Stimulated activated CD4-positive, alpha-beta T cell treated with anti-CD3 and anti-CD28 coated beads, Interleukin-15, amount 100 ng/mL, for 48 hours (primary cell): ENCODE measurements around the gene APOBEC3H.

ENCODE experiments used
- DNase-seq, 2 donors: peaks; one replicate each; pipeline ENCODE4 v3.0.0-alpha.2; 2020; ENCODE audit warnings: low read depth in 2 of 2

The APOBEC3H gene

DNA sequence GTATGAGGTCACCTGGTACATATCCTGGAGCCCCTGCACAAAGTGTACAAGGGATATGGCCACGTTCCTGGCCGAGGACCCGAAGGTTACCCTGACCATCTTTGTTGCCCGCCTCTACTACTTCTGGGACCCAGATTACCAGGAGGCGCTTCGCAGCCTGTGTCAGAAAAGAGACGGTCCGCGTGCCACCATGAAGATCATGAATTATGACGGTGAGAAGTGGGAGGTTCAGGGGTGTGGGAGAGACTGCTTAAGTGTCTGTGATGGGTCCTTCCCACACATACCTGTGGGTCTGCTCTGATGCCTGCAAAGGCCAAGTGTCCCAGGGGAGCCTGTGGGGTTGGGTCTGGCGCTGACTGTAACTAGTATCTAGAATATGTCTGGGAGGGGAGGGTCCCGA, 16.0 kb upstream of the APOBEC3H start:
- DNase-seq = no peak

DNA sequence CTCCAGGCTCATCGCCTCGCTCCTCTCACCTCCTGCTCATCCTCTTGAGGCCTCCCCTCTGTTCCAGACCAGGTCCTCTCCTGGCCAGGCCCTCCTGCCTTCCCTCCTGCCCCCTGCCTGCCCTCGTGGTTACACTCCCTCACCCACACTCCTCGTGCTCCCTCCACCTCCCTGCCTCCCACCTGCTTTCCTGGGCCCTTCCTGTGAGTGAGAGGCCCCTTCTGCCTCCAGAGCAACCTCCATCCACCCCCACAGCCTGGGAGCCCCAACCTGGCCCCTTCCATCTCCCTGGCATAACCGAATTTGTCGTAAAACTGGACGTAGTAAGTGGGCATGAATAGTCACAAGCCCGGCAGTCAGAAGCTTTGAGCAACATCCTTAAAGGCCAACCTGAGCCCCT, 15.4 kb upstream of the APOBEC3H start:
- DNase-seq = no peak

DNA sequence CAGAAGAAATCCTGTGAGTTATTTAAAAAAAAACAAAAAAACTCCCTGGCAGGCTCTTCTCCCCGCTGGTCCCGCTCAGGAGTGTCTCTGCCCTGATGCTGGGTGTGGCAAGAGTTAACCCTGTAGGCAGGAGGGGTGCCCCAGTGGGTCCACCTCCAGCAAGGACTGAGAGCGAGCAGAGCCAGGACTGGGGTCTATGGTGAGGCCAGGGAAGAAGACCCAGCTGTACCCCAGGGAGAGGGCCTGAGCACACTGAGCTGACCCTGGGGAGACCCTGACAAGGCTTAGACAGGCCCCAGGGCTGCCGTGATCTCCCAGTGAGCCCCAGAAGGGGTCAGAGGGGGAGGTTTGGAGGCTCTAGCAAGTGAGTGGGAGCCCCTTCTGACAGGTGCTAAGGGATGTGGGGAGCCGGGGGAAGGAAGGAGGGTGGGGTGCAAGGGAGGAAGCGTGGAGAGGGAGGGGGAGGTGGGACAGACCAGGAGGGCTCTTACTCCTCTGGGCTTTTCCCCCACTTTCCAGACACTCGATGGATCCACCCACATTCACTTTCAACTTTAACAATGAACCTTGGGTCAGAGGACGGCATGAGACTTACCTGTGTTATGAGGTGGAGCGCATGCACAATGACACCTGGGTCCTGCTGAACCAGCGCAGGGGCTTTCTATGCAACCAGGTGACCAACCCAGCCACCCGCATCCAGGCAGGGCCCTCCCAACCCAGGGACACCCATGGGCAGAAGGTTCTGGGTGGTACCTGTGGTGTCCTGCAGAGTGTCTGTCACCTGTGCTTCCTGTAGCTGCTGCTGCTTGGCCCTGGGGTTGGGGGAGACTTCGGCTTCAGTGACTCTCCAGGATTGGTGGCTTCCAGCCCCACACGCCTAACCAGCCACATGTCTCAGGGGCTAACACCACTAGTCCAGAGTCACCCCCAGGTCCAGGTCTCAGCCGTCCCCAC, 13.6 kb upstream of the APOBEC3H start:
- no peak for DNase-seq

DNA sequence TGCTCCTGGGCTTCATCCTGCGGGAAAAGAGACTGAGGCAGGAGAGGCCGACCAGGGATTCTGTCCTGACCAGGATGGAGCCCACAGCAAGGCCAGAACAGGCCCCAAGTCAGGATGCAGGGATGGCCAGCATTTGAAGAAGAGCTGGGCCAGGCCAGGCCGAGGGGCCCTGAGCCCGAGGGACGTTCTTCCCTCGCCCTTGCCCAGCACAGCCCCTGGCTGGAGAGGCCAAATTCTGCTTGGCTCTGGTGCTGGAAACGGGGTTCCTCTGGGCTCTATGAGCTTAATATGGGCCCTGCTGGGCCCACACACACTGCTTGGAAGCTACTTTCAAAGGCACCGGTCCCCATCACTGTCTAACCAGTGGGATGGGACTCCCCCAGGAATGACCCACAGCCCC, 12.4 kb upstream of the APOBEC3H start:
- DNase-seq = no peak

DNA sequence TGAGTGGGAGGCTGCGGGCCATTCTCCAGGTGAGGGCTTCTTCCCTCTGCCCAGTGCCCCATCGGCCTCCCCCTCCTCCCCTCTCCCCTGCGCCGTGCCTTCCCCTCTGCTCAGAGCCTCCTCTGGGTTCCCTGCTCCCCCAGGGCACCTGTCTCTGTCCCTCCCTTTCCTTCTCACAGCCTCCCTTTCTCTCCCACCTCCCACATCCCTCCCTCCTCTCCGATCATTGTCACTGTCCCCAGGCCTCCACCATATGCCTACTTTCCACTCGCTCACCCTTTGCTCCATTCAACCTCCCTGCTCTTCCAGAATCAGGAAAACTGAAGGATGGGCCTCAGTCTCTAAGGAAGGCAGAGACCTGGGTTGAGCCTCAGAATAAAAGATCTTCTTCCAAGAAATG, 9.9 kb upstream of the APOBEC3H start:
- no peak for DNase-seq

DNA sequence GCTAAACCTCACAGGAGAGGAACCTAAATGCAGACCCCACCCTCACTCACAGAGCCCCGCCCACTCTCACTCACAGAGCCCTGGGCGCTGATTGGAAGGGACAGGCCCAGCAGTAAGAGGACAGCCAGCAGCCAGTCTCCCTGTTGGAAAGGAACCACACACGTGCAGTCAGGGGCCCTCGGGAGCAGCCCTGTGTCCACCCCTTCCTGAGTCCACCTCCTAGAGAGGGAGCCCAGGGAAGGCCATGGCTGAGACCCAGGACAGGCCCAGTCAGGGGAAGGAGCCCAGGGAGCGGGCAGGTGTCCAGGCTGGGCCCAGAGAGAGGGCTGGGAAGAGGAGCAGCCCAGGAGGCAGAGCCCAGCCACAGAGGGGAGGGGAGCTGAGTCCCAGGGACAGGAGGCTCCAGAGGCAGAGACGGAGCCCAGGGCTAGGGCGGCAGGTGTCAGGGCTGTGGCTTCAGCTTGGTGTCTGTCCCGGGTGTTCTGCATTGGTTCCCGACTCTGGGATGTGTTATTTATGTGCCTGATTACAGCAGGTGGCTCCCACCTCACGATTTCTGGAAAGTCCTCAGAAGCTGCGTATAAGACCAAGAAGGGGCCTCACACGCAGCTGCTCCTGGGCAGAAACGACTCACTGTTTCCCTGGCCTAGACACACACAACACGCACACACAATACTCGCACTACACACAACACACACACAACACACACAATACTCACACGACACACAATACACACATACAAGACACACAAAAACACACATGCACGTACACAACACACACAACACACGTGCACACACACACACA, 9.0 kb upstream of the APOBEC3H start:
- no peak for DNase-seq

DNA sequence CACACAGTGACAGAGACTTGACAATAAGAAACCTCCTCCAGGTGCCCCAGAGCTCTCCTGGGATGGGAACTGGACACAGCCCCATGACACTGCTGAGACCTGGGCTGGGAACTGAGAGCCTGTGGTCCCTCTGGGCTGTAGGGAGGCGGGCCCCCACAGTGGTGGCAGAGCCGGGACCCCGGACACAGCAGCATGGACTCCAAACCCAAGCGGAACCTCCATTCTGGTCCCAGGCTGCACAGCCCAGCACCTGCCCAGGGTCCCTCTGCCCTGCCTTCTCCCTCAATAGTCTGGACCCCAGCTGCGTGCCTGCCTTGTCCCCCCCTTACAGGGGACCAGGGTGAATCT, 8.4 kb upstream of the APOBEC3H start:
- DNase-seq = no peak

DNA sequence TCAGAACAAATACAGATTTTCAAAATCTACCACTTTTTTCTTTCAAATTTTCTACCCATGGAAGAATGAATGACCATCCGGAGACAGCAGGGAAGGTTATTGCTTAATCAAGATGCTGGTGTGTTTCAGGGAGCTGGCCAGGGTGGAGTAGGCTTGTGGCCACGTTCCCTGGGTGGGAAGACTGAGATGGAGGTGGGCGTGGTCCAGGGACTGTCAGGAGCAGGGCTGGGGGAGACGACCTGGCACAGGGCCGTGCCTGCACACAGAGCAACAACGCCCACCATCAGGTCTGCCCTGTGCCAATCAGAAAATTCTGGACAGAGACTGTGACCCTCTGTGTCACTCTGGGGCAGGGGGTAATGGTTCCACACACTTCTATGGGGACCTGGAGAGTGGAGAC, 7.1 kb upstream of the APOBEC3H start:
- DNase-seq = no peak

DNA sequence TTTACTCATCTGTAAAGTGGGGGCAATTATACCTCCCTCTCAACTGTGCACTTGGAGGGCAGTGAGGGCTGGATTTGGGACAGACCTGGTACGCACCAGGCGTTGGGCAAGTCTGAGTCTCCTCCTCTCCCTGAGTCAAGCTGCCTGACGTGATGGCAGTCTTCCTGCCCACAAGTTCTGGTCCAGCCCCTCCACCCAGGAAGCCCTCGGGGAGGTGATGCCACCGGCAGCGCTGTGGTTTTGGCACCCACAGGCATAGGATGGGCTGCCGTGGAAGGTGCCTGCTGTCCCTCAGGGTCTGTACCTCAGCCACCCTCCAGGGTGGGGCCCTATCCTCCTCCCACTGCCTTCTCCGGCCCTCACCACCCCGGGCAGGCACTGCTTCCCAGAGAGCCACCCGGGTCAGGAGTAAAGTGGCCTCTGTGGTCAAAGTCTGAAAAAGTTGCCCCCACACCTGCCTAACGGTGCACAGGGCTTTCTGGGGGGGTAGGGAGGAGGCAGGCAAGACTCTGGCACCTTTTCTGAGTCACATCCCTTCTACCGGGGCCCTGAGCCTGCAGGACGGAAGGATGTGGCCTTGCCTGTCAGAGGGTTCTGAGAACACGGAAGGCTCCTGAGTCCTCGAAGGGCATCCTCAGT, 6.5 kb upstream of the APOBEC3H start:
- peak; percentile 76 to 82 for DNase-seq

DNA sequence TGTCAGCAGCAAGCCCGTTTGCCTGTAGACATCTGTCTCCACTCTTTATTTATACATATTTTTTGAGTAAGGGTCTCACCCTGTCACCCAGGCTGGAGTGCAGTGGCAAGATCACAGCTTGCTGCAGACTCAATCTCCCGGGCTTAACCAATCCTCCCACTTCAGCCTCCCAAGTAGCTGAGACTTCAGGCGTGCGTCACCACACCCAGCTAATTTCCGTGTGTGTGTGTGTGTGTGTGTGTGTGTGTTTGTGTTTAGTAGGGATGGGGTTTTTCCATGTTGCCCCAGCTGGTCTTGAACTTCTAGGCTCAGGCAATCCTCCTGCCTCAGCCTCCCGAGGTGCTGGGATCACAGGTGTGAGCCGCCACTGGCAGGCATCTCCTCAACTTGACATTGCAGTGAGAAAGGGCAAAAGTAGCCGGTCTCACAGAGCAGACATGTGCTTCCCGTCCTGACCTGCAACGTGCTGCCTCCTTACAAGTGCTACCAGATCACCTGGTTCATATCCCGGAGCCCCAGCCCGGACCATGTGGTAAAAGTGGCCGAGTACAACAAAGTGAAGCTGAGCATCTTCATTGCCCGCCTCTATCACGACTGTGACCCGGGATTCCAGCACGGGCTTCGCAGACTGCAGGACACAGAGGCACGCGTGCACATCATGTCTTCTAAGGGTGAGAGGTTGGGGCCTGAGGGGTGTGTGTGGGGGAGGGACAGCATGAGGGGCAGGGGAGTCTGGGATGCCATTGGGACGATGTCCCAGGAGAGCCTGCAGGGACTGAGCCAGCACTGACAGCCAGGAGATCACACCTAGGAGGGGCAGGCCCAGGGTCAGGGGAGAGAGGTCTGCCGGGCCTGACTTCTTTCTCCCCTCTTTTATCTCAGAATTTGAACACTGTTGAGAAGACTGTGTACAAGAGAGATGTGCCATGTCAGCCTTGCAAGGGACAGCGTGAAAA, 5.6 kb upstream of the APOBEC3H start:
- no peak for DNase-seq

DNA sequence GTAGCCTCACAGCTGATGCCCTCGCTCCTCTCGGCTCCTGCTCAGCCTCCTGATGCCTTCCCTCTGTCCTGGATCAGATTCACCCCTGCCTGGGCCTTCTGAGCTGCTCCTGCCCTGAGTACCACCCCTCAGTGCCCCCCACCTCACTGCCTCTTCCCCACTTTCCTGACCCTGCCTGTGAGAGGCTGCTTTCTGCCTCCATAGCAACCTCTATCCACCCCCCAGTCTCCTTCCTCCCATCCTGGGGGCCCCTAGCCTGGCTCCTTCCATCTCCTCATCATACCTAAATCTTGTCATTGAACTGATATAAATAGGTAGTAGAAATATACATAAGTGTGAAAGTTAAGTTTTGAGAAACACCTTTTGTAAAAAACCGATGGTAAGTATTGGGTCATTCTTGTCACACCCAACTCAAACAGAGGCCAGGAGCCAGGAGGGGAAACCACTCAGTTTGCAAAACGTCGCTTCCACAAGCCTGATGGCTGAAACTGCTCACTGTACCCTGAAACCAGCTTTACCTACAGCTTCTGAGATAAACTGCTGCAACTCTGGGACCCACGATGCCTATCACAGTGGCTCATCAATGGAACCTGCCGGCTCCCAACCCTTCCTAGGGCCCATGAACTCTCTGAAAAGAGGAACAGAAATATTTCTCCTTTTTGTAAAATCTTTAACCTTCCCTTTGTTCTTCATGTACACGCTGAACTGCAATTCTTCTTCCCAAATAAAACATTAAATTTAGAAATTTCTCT, 4.8 kb upstream of the APOBEC3H start:
- no peak for DNase-seq

DNA sequence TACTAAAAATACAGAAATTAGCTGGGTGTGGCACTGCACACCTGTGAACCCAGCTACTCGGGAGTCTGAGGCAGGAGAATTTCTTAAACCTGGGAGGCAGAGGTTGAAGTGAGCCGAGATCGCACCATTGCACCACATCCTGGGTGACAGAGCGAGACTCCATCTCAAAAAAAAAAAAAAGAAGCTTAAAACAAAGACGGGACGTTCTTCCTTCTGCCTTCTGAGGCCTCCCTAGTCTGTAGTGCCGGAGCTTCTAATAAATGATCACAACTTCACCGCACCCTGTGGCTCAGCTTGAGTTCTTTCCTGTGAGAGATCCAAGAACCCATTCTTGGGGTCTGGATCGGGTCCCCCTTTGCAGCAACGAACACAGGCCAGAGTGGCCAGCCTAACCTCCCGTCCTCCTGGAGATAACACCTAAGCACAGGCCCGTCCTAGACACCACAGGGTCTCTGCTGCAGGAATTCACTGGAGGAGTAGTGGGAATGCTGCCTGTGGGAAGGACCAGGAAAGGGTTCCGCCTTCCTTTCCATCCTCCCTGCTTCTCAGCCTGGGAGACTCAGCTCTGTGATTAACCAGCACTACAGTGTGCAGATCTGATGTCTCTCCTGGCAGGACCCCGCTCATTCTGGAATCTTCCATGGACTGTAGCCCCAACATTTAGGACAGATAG, 2.2 kb upstream of the APOBEC3H start:
- DNase-seq = no peak

DNA sequence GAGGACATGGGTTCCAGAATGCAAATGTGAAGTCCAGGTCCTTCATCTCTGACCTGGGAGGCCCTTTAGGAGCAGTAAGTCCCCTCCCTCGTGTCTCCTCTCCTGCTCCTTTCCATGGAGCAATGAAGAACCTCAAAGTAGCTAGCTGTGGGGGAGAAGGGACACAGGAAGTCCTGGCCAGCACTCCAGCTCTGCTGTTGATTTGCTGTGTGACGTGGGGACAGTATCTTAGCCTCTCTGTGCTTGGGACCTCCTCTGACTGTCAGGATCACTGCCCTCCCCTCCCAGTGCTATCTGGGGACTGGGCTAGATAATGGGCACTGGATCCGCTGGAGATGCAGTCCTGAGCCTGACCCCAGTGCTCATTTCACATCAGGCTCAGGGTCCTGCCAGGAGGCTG, 1.1 kb upstream of the APOBEC3H start:
- DNase-seq = no peak

DNA sequence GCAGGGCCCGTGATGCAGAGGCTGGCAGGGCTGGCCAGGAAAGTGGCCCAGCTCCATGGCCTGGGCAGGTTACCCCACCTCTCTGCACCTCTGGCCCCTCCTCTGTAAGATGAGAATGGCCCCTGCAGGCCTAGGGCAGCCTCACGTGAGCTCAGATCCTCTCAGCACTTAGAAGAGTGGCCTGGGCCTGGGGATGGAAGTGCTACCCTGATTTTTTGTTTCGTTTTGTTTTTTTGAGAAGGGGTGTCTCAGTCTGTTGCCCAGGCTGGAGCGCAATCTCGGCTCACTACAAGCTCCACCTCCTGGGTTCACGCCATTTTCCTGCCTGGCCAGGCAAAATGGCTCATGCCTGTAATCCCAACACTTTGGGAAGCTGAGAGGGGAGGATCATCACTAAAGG, 982 bp downstream of the APOBEC3H start:
- DNase-seq = no peak

DNA sequence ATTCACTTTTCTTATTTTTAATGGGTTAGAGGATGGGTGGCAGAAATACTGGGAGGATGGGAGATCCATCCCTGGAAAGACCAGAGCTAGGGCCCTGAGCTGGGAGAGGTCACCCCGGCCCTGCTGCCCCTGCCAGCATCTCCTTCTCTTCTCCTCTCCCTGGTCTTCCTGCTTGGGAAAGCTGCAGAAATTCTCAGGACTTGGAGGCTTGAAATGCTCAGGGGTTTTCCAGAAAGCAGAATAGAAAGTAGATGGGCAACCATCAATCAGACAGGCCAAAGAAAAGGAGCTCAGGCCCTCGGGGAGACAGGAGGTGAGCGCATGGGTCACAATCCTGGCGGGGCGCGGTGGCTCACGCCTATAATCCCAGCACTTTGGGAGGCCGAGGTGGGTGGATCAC, 1.5 kb downstream of the APOBEC3H start:
- DNase-seq = no peak

DNA sequence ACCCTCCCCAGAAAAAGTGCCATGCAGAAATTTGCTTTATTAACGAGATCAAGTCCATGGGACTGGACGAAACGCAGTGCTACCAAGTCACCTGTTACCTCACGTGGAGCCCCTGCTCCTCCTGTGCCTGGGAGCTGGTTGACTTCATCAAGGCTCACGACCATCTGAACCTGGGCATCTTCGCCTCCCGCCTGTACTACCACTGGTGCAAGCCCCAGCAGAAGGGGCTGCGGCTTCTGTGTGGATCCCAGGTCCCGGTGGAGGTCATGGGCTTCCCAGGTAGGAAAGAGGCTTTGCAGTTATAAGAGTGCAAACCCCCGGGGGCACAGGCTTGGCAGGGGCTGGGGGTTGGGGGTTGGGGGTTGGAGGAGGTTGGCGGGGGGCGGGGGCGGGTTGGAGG, 4.2 kb downstream of the APOBEC3H start:
- DNase-seq = no peak

DNA sequence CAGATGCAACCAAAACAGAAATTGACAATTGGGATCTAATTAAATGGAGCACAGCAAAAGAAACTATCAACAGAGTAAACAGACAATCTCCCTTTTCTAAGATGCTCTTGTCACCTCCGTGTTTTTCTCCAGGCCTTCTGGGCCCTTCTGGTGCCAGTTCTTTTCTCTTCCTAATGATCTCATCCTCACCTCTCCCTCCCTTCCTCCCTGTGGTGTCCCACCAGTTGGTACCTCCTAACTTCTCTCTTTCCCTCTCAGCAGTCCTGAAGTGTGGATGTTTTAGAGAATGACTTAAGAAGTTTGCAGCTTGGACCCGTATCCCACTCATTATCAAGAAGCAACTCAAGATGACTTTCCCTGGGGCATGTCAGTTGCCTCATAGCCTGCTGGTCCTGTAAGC, 6.4 kb downstream of the APOBEC3H start:
- no peak for DNase-seq

DNA sequence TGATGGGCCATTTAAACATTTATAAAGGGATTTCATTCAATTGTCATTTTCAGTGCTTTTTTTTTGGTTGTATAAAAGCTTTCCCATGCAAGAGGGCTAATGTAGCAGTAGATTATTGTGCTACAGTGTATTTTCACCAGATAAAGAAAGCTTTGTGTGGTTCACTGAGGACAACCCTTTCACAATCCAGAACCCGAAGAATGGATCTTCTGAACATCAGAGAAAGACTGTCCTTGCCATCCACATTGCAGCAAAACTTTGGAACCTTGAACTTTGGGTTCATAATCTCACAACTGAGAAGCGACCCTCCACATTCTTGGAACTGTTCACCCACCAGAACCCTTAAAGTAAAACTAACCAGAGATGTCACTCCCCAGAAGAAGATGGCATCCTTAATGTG, 9.3 kb downstream of the APOBEC3H start:
- DNase-seq = no peak

DNA sequence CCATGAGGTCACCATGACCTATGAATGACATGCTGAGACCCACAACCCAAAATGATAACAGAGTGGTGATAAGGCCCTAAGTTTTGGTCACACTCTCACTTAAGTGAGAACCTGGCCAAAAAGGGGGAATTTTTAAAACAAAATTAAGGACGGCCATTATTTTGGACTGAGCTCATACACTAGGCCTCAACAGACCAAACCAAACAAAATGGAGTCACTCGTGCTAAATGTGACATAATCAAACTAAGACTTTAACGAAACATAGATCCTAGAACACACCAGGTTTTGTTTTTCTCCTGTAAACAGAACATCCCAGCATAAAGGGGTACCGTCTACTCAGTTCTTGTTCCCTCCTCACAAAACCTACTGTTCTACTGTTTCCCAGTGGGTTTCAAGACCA, 11.4 kb downstream of the APOBEC3H start:
- no peak for DNase-seq

DNA sequence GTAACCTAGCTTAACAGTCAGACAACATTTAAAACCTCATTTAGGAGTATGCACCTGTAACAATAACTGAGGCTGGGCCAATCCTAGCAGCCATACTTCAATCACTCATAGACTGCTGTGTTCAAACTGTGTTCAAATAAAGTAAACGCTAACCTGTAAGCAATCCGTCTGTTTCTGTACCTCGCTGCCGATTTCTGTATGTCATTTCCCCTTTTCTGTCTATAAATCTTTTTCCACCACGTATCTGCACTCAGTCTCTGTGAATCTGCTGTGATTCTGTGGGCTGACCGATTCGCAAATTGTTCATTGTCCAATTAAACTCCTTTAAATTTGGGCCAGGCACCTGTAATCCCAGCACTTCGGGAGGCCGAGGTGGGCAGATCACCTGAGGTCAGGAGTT, 12.3 kb downstream of the APOBEC3H start:
- DNase-seq = no peak
